OCI-LY7 (cell line): ENCODE results near the gene CERS6.

Source experiments
- CTCF ChIP-seq: fragments of 200-600 bp; sonication (generic); conservative IDR thresholded peaks from 2 replicates; pipeline ENCODE4 v1.5.1; 2014; ENCODE audit warnings: mild to moderate bottlenecking, antibody characterized with exemption, low read length, moderate library complexity, mixed read lengths
- EZH2phosphoT487 ChIP-seq: fragments of 200-600 bp; sonication (generic); IDR thresholded peaks from 2 replicates; pipeline ENCODE4 v1.6.1; 2018; ENCODE audit warnings: low read depth, borderline replicate concordance, mild to moderate bottlenecking, mixed run types, antibody characterized with exemption, low read length, moderate library complexity, mixed read lengths

GRCh38 chr2:168504323-168504722, 48.3 kb downstream of the CERS6 start:
- TF ChIP-seq CTCF (no peak), EZH2phosphoT487 (no peak)
